Measurements from ENCODE around the gene MAGEB3.
"Not testable (repeated sequence)": the region's sequence is repeated elsewhere in the genome, so short reads cannot be mapped to it uniquely, and the experiment has no call there.

The MAGEB3 gene

GRCh38 chrX:30230395-30230794 is at the start of gene MAGEB3:
MAGEB3 (plus strand) TSS chrX:30230657; CDS start chrX:30235925, 5,268 bp downstream.
- DNase-seq (ENCODE audit: extremely low read depth, low read depth) = no peak
- no peak within 1 kb of the TSS for H3K4me3 ChIP-seq (replicated peaks; ENCODE audit: low read depth, low read length)
- TF ChIP-seq CTCF (IDR thresholded peaks at IDR 0.05; ENCODE audit: low read depth, low read length, missing control alignments) = no peak

- no peak for TF ChIP-seq CTCF (IDR thresholded peaks at IDR 0.05; ENCODE audit: low read depth, low read length, missing control alignments)
- H3K4me3 ChIP-seq (replicated peaks; ENCODE audit: low read depth, low read length) = no peak overlapping the region
- DNase-seq (ENCODE audit: extremely low read depth, low read depth) = no peak
These were observed 49.1 kb upstream of the MAGEB3 start for GRCh38 chrX:30181353-30181752.

GRCh38 chrX:30183554-30183953 is 46.9 kb upstream of the MAGEB3 start:
- no peak for TF ChIP-seq CTCF (IDR thresholded peaks at IDR 0.05; ENCODE audit: low read depth, low read length, missing control alignments)
- no peak overlapping the region for H3K4me3 ChIP-seq (replicated peaks; ENCODE audit: low read depth, low read length)
- DNase-seq (ENCODE audit: extremely low read depth, low read depth) = no peak

- no peak for TF ChIP-seq CTCF (IDR thresholded peaks at IDR 0.05; ENCODE audit: low read depth, low read length, missing control alignments)
- no peak for DNase-seq (ENCODE audit: extremely low read depth, low read depth)
- H3K4me3 ChIP-seq (replicated peaks; ENCODE audit: low read depth, low read length) = no peak overlapping the region
These were observed 40.0 kb upstream of the MAGEB3 start for GRCh38 chrX:30190426-30190825.

- not testable (repeated sequence) for H3K4me3 ChIP-seq (replicated peaks; ENCODE audit: low read depth, low read length); DNase-seq (ENCODE audit: extremely low read depth, low read depth)
These were observed 36.5 kb upstream of the MAGEB3 start for GRCh38 chrX:30193910-30194309.

- no peak for DNase-seq (ENCODE audit: extremely low read depth, low read depth)
- H3K4me3 ChIP-seq (replicated peaks; ENCODE audit: low read depth, low read length) = no peak overlapping the region
- TF ChIP-seq CTCF (IDR thresholded peaks at IDR 0.05; ENCODE audit: low read depth, low read length, missing control alignments) = no peak
These were observed 34.1 kb upstream of the MAGEB3 start for GRCh38 chrX:30196322-30196721.

- no peak for TF ChIP-seq CTCF (IDR thresholded peaks at IDR 0.05; ENCODE audit: low read depth, low read length, missing control alignments)
- DNase-seq (ENCODE audit: extremely low read depth, low read depth) = no peak
- H3K4me3 ChIP-seq (replicated peaks; ENCODE audit: low read depth, low read length) = no peak overlapping the region
These were observed 18.3 kb upstream of the MAGEB3 start for GRCh38 chrX:30212172-30212571.
